GM12865 (cell line): Measurements from ENCODE around the gene OR9Q1.

Source experiments
- DNase-seq: peaks from one replicate; pipeline ENCODE4 v3.0.0; 2010; ENCODE audit warnings: low read depth
- H3K4me3 ChIP-seq: 2 replicates; pipeline ENCODE4 v1.5.1; 2011; ENCODE audit warnings: mild to moderate bottlenecking, low read depth, low read length, control low read depth
- CTCF ChIP-seq: IDR thresholded peaks from 2 replicates; pipeline ENCODE4 v1.5.1; 2011; ENCODE audit warnings: low read length, control low read depth, low read depth, inconsistent platforms; ENCODE audit not compliant: insufficient read depth; ENCODE audit errors: missing control alignments

Gene OR9Q1

GRCh38 chr11:58057481-58057880 lies 33.8 kb downstream of the OR9Q1 start:
- DNase-seq, result no peak
- no peak overlapping the region for H3K4me3 ChIP-seq
- no peak for TF ChIP-seq CTCF

GRCh38 chr11:58058276-58059006 lies 34.8 kb downstream of the OR9Q1 start:
- no peak for TF ChIP-seq CTCF
- H3K4me3 ChIP-seq, result no peak overlapping the region
- DNase-seq, result no peak

GRCh38 chr11:58059007-58059350 lies 35.3 kb downstream of the OR9Q1 start:
- DNase-seq, result no peak
- H3K4me3 ChIP-seq, result no peak overlapping the region
- no peak for TF ChIP-seq CTCF

- no peak overlapping the region for H3K4me3 ChIP-seq
- DNase-seq, result no peak
- TF ChIP-seq CTCF, result no peak
Measured at GRCh38 chr11:58060535-58060934, 36.9 kb downstream of the OR9Q1 start.

- TF ChIP-seq CTCF, result no peak
- DNase-seq, result no peak
- no peak overlapping the region for H3K4me3 ChIP-seq
Measured at GRCh38 chr11:58060939-58061672, 37.4 kb downstream of the OR9Q1 start.

- H3K4me3 ChIP-seq, result no peak overlapping the region
- no peak for TF ChIP-seq CTCF
- no peak for DNase-seq
Measured at GRCh38 chr11:58061813-58062212, 38.1 kb downstream of the OR9Q1 start.
